ENCODE results near the gene XK. TPM values are rescaled to one million over a fixed set of nuclear protein-coding genes. Genes with fewer than 3 reads are reported as not detected.
A peak's percentile ranks its signal among the peaks of the same experiment; 100 is the strongest.

The XK gene
- total RNA-seq, 1 experiment from 2014 or later = 1.1 TPM

DNA sequence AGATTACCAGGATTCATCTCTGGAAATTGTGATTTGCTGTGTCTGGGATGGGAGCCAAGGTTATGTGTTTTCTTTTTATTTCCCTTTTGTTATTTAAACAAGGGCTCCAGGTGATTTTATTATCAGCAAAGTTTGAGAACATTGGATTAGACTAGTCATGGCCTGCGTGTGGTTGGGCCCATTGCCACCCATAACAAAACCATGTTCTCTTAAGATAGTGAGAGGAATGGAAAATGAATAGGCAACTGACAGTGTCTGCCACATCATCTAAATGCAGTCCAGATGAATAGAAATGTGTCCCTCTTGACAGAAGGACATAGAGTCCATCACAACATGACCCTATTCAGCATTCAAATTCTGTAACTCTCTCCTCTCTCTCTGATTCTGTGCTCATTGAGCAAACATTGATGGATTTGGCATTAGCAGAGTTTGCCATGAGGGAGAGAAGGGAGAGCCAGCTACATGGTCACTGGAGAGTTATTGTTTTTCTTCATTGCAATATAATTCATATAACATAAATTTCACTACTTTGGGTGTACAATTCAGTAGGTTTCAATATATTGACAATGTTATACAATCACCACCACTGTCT, 11.7 kb downstream of the XK start (continued):
- TF ChIP-seq, protein P1, sequence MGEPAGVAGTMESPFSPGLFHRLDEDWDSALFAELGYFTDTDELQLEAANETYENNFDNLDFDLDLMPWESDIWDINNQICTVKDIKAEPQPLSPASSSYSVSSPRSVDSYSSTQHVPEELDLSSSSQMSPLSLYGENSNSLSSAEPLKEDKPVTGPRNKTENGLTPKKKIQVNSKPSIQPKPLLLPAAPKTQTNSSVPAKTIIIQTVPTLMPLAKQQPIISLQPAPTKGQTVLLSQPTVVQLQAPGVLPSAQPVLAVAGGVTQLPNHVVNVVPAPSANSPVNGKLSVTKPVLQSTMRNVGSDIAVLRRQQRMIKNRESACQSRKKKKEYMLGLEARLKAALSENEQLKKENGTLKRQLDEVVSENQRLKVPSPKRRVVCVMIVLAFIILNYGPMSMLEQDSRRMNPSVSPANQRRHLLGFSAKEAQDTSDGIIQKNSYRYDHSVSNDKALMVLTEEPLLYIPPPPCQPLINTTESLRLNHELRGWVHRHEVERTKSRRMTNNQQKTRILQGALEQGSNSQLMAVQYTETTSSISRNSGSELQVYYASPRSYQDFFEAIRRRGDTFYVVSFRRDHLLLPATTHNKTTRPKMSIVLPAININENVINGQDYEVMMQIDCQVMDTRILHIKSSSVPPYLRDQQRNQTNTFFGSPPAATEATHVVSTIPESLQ (CRISPR knock-in tag; IDR thresholded peaks at IDR 0.05) = no peak
- TF ChIP-seq, protein P2, sequence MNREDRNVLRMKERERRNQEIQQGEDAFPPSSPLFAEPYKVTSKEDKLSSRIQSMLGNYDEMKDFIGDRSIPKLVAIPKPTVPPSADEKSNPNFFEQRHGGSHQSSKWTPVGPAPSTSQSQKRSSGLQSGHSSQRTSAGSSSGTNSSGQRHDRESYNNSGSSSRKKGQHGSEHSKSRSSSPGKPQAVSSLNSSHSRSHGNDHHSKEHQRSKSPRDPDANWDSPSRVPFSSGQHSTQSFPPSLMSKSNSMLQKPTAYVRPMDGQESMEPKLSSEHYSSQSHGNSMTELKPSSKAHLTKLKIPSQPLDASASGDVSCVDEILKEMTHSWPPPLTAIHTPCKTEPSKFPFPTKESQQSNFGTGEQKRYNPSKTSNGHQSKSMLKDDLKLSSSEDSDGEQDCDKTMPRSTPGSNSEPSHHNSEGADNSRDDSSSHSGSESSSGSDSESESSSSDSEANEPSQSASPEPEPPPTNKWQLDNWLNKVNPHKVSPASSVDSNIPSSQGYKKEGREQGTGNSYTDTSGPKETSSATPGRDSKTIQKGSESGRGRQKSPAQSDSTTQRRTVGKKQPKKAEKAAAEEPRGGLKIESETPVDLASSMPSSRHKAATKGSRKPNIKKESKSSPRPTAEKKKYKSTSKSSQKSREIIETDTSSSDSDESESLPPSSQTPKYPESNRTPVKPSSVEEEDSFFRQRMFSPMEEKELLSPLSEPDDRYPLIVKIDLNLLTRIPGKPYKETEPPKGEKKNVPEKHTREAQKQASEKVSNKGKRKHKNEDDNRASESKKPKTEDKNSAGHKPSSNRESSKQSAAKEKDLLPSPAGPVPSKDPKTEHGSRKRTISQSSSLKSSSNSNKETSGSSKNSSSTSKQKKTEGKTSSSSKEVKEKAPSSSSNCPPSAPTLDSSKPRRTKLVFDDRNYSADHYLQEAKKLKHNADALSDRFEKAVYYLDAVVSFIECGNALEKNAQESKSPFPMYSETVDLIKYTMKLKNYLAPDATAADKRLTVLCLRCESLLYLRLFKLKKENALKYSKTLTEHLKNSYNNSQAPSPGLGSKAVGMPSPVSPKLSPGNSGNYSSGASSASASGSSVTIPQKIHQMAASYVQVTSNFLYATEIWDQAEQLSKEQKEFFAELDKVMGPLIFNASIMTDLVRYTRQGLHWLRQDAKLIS (CRISPR knock-in tag; IDR thresholded peaks at IDR 0.05; ENCODE audit: borderline replicate concordance) = no peak
- no peak for TF ChIP-seq KAT7 (CRISPR knock-in tag; IDR thresholded peaks at IDR 0.05; ENCODE audit: borderline replicate concordance)

DNA sequence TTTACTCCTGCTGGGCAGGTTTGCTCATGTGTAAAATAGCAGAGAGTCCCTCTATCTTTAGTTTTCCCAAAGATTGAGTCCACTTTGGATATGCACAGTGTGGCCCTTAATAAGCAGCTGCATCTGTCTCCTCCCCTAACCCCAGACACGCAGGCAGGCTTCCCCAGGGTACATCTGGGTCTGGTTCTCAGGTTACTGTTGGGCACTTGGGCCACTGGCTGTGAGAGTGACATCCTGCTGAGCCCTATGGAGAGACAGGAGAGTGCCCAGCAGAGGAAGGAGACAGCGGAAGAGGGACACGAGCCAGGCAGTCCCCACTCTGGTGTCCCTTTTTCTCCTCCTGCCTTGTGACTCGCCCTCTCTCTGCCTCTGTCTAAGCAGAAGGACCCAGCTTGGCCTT, 16.0 kb downstream of the XK start:
- TF ChIP-seq, protein P3, sequence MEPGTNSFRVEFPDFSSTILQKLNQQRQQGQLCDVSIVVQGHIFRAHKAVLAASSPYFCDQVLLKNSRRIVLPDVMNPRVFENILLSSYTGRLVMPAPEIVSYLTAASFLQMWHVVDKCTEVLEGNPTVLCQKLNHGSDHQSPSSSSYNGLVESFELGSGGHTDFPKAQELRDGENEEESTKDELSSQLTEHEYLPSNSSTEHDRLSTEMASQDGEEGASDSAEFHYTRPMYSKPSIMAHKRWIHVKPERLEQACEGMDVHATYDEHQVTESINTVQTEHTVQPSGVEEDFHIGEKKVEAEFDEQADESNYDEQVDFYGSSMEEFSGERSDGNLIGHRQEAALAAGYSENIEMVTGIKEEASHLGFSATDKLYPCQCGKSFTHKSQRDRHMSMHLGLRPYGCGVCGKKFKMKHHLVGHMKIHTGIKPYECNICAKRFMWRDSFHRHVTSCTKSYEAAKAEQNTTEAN (CRISPR knock-in tag; IDR thresholded peaks at IDR 0.05) = no peak
- no peak for TF ChIP-seq RORB (CRISPR knock-in tag; IDR thresholded peaks at IDR 0.05)
- TF ChIP-seq PRRX2 (CRISPR knock-in tag; IDR thresholded peaks at IDR 0.05) = no peak
- TF ChIP-seq NR2C2 (CRISPR knock-in tag; IDR thresholded peaks at IDR 0.05) = no peak
- no peak for TF ChIP-seq ZNF671 (CRISPR knock-in tag; IDR thresholded peaks at IDR 0.05)
- no peak for TF ChIP-seq GRHL2 (CRISPR knock-in tag; IDR thresholded peaks at IDR 0.05; ENCODE audit: insufficient replicate concordance, severe bottlenecking)
- no peak for TF ChIP-seq OVOL2 (CRISPR knock-in tag; IDR thresholded peaks at IDR 0.05; ENCODE audit: borderline replicate concordance)
- Mint-ChIP-seq H3K27me3 (ENCODE audit: low read depth) (no peaks in the 10 kb centered on the region), H3K9me3 (no peaks in the 10 kb centered on the region), H3K4me3 (no peak overlapping the region), H3K27ac (no peak overlapping the region), H3K36me3 (no peaks in the 10 kb centered on the region), H3K4me1 (peaks cover 8% of the 10 kb centered on the region)
- ATAC-seq (peak; percentile 51), DNase-seq (ENCODE audit: low spot score) (no peak)
- POLR2A ChIA-PET = no interaction called here
- CTCF ChIA-PET = no interaction called here

DNA sequence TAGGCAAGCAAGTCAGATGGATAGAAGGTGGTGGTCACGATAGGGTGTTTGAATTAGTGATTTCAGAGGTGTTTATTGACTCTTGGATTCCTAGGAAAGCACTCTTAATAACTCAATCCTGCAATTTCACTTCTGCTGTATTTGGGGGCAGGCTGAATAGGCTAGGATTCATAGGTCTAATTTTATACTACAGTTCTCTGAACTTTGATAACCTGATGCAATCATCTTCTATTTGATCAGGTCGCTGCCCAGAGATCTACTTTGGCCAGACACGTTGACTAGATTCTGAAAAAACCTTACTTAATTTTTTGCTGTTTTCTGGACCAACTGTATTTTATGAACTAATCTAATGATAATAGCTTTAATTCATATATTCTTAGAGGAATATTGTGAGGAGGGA, 26.4 kb downstream of the XK start:
- H3K36me3 Mint-ChIP-seq = peaks cover 7% of the 10 kb centered on the region; the same call in 1 of the 2 replicates
- H3K27me3 Mint-ChIP-seq (ENCODE audit: low read depth) = no peaks in the 10 kb centered on the region
- ChIA-PET CTCF (no interaction called here), POLR2A (no interaction called here)
- H3K4me1 Mint-ChIP-seq = no peaks in the 10 kb centered on the region; the same call in 1 of the 2 replicates
- DNase-seq (ENCODE audit: low spot score) = no peak
- no peak overlapping the region for H3K27ac Mint-ChIP-seq
- H3K4me3 Mint-ChIP-seq = no peak overlapping the region
- ATAC-seq = no peak
- H3K9me3 Mint-ChIP-seq = no peaks in the 10 kb centered on the region
- no peak for TF ChIP-seq KAT7 (CRISPR knock-in tag; IDR thresholded peaks at IDR 0.05; ENCODE audit: borderline replicate concordance)
- TF ChIP-seq ZBTB21 (CRISPR knock-in tag; IDR thresholded peaks at IDR 0.05; ENCODE audit: borderline replicate concordance) = no peak
- no peak for TF ChIP-seq ZNF121 (CRISPR knock-in tag; IDR thresholded peaks at IDR 0.05)
- no peak for TF ChIP-seq FOXK1 (CRISPR knock-in tag; IDR thresholded peaks at IDR 0.05)
- no peak for TF ChIP-seq GABPB1 (CRISPR knock-in tag; IDR thresholded peaks at IDR 0.05)
- TF ChIP-seq CBFB (CRISPR knock-in tag; IDR thresholded peaks at IDR 0.05; ENCODE audit: low read depth) = no peak
- TF ChIP-seq, protein P4, sequence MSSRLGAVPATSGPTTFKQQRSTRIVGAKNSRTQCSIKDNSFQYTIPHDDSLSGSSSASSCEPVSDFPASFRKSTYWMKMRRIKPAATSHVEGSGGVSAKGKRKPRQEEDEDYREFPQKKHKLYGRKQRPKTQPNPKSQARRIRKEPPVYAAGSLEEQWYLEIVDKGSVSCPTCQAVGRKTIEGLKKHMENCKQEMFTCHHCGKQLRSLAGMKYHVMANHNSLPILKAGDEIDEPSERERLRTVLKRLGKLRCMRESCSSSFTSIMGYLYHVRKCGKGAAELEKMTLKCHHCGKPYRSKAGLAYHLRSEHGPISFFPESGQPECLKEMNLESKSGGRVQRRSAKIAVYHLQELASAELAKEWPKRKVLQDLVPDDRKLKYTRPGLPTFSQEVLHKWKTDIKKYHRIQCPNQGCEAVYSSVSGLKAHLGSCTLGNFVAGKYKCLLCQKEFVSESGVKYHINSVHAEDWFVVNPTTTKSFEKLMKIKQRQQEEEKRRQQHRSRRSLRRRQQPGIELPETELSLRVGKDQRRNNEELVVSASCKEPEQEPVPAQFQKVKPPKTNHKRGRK (CRISPR knock-in tag; IDR thresholded peaks at IDR 0.05; ENCODE audit: borderline replicate concordance) = no peak
- no peak for TF ChIP-seq SMAD4 (CRISPR knock-in tag; IDR thresholded peaks at IDR 0.05)
- TF ChIP-seq NR3C1 (CRISPR knock-in tag; conservative IDR thresholded peaks at IDR 0.05; ENCODE audit: low read depth) = no peak
- no peak for TF ChIP-seq ELF4 (CRISPR knock-in tag; IDR thresholded peaks at IDR 0.05; ENCODE audit: low read depth)
- no peak for TF ChIP-seq NFYB (CRISPR knock-in tag; conservative IDR thresholded peaks at IDR 0.05; ENCODE audit: low read depth)
- TF ChIP-seq, protein P5, sequence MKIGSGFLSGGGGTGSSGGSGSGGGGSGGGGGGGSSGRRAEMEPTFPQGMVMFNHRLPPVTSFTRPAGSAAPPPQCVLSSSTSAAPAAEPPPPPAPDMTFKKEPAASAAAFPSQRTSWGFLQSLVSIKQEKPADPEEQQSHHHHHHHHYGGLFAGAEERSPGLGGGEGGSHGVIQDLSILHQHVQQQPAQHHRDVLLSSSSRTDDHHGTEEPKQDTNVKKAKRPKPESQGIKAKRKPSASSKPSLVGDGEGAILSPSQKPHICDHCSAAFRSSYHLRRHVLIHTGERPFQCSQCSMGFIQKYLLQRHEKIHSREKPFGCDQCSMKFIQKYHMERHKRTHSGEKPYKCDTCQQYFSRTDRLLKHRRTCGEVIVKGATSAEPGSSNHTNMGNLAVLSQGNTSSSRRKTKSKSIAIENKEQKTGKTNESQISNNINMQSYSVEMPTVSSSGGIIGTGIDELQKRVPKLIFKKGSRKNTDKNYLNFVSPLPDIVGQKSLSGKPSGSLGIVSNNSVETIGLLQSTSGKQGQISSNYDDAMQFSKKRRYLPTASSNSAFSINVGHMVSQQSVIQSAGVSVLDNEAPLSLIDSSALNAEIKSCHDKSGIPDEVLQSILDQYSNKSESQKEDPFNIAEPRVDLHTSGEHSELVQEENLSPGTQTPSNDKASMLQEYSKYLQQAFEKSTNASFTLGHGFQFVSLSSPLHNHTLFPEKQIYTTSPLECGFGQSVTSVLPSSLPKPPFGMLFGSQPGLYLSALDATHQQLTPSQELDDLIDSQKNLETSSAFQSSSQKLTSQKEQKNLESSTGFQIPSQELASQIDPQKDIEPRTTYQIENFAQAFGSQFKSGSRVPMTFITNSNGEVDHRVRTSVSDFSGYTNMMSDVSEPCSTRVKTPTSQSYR (CRISPR knock-in tag; IDR thresholded peaks at IDR 0.05) = no peak

Measured in WTC11 (cell line).